ENCODE data around the gene ZNF146. TPM values are rescaled to one million over a fixed set of nuclear protein-coding genes. Genes with fewer than 3 reads are reported as not detected.
"Not testable (repeated sequence)": the region's sequence is repeated elsewhere in the genome, so short reads cannot be mapped to it uniquely, and the experiment has no call there.

The ZNF146 gene
- total and polyA plus RNA-seq, 8 donors: 9.3 to 35.2 (median 20.2) TPM

DNA sequence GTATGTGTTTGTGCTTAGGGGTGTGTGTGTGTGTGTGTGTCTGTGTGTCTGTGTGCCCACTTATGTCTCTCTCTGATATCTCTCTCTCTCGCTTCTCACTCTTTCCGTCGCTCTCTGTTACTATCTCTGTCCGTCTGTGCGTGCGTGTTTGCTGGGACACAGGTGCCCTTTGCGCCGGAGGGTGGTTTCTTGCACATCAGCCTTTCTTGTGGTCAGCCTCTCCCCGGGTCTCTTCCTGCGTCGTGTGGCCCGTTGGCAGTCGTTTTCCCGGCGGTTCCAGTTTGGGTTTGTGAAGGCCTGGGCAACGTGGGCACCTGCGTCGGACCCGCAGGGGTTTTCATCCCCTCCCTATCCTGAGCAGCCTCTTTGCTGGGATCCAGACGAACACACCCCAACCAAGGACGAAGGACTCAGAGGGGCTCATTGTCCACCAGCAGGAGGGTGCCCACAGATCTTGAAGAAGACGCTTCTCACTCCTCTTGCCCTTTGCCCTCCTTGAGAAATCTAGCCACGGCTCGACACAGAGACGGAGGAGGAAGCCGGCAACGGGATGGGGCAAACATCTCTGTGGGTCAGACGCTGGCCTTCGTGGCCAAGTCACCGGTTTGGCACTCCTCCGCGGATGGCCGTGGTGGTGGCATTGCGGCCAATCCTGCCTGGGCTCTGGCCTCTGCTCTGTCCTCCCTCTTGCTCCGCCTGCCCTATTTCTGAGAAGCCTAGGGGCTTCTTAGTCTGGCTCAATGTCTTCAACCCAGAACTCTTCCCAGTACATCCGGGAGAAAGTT, 52.3 kb downstream of the ZNF146 start:
- no peak for FAIRE-seq
- peak in 1 of 6 donors; percentile 32 for DNase-seq
- Histone ChIP-seq H3K4me1 (no peaks in the 10 kb centered on the region), H3K36me3 (no peaks in the 10 kb centered on the region), H3K27ac (no peak overlapping the region), H3K9me3 (no peaks in the 10 kb centered on the region), H3K27me3 (no peaks in the 10 kb centered on the region), H3K4me3 (no peak overlapping the region)
- 89 to 94% methylated on average over 36 of the region's 36 CpGs for WGBS, 2 donors
- intact Hi-C loops (cut with DNase I): no loop called here
- no peak for ATAC-seq
- TF ChIP-seq, protein P1, sequence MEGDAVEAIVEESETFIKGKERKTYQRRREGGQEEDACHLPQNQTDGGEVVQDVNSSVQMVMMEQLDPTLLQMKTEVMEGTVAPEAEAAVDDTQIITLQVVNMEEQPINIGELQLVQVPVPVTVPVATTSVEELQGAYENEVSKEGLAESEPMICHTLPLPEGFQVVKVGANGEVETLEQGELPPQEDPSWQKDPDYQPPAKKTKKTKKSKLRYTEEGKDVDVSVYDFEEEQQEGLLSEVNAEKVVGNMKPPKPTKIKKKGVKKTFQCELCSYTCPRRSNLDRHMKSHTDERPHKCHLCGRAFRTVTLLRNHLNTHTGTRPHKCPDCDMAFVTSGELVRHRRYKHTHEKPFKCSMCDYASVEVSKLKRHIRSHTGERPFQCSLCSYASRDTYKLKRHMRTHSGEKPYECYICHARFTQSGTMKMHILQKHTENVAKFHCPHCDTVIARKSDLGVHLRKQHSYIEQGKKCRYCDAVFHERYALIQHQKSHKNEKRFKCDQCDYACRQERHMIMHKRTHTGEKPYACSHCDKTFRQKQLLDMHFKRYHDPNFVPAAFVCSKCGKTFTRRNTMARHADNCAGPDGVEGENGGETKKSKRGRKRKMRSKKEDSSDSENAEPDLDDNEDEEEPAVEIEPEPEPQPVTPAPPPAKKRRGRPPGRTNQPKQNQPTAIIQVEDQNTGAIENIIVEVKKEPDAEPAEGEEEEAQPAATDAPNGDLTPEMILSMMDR (IDR thresholded peaks at IDR 0.05): no peak

DNA sequence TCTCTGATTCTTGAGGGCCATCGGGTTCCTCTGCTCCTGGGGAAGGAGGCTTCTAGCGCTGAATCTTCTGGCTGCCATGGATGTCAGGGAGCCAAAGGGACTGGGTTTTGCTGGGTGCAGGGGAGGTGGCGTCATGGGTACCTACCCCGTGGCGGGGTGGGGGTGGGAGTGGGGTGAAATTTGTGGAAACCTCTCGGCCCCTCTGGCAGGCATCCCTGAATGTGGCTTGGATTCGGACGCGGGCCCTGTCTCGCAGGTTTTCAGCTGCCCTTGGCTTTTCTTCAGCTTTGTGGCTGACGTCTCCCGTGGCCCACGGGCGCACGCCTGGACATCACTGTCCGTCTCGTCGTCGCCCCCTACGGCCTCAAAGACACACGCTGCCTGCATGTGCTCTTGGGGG, 53.2 kb downstream of the ZNF146 start:
- ATAC-seq; intact Hi-C loops (cut with DNase I); H3K4me1 ChIP-seq; H3K36me3 ChIP-seq; H3K4me3 ChIP-seq; H3K27ac ChIP-seq; DNase-seq; FAIRE-seq; H3K27me3 ChIP-seq; H3K9me3 ChIP-seq: not testable (repeated sequence)
- WGBS, 2 donors: 87 to 89% methylated on average over 21 of the region's 21 CpGs

DNA sequence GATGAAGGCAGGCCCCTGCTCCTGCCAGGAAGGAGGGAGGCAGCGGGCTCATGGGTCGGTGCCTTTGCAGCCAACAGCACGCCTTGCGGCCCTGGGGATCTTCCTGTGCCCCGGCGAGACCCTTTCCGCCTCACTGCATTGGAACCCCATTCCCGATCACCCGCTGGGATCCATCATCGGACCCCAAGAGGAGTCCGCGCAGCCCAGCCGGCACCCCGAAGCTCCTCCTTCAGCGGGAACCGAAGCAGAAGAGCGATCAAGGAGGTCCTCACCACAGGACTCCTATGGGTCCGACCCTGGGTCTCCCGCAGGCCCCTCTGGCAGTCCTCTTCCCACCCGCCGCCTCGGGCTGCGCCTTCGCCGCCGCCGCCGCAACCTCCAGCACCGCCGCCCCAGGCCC, 53.7 kb downstream of the ZNF146 start:
- H3K4me1 ChIP-seq; H3K36me3 ChIP-seq; ATAC-seq; H3K27me3 ChIP-seq; intact Hi-C loops (cut with DNase I); H3K4me3 ChIP-seq; H3K27ac ChIP-seq; H3K9me3 ChIP-seq; FAIRE-seq: not testable (repeated sequence)
- WGBS, 2 donors: 96 to 97% methylated on average over 6 to 10 of the region's 30 CpGs
- peak in 1 of 6 donors; percentile 36 for DNase-seq

DNA sequence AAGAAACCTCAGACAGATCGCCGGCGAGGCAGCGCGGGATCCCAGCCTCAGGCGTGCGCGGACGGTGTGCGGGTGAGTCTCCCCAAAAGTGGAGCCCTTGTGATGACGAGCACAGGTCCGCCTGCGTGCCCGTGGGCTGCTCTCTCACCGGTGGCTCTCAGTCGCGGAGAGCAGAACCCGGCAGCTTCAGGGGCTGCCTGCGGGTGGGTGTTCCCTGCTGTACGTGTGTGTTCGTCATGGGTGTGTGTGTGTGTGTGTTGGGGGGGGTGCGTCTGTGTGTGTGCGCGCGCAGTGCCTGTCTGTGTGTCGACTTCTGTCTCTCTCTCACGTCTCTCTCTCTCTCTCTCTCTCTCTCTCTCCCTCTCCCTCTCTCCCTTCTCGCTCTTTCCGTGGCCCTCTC, 54.4 kb downstream of the ZNF146 start:
- H3K4me3 ChIP-seq; H3K27me3 ChIP-seq; H3K36me3 ChIP-seq; H3K27ac ChIP-seq; ATAC-seq; FAIRE-seq; H3K4me1 ChIP-seq; H3K9me3 ChIP-seq; intact Hi-C loops (cut with DNase I): not testable (repeated sequence)
- DNase-seq: peak in 1 of 6 donors; percentile 44
- 79 to 94% methylated on average over 5 of the region's 29 CpGs for WGBS, 2 donors

Other genes starting within 250 kb of the ZNF146 start
- 10 to 100 TPM in 5 of 6 donors, 1 to 10 TPM in 1; 8.7 to 16.6 (median 10.8) TPM for gene SDHAF1, start 219.9 kb upstream of the ZNF146 start, total RNA-seq
- 10 to 100 TPM; 15.8 to 21.0 TPM for gene SDHAF1, start 219.9 kb upstream of the ZNF146 start, polyA plus RNA-seq
- 1 to 10 TPM; 2.6 to 5.9 (median 4.3) TPM for gene SYNE4, start 206.3 kb upstream of the ZNF146 start, total RNA-seq
- 10 to 100 TPM in 1 of 2 donors, 1 to 10 TPM in 1; 7.3 to 14.3 TPM for gene SYNE4, start 206.3 kb upstream of the ZNF146 start, polyA plus RNA-seq
- 10 to 100 TPM in 1 of 6 donors, 1 to 10 TPM in 5; 2.6 to 10.9 (median 4.9) TPM for gene ALKBH6, start 200.9 kb upstream of the ZNF146 start, total RNA-seq
- gene ALKBH6, start 200.9 kb upstream of the ZNF146 start, polyA plus RNA-seq: 10 to 100 TPM; 15.4 to 22.8 TPM
- gene CLIP3, start 182.2 kb upstream of the ZNF146 start, total RNA-seq: 1 to 10 TPM; 1.2 to 5.7 (median 2.5) TPM
- 1 to 10 TPM; 3.0 to 9.1 TPM for gene CLIP3, start 182.2 kb upstream of the ZNF146 start, polyA plus RNA-seq
- 1 to 10 TPM in 5 of 6 donors, under 1 TPM in 1; 0.88 to 2.7 (median 1.8) TPM for gene THAP8, start 160.8 kb upstream of the ZNF146 start, total RNA-seq
- 1 to 10 TPM; 3.0 to 3.2 TPM for gene THAP8, start 160.8 kb upstream of the ZNF146 start, polyA plus RNA-seq
- under 1 TPM; 0.12 to 0.47 (median 0.26) TPM for gene WDR62, start 160.2 kb upstream of the ZNF146 start, total RNA-seq
- gene WDR62, start 160.2 kb upstream of the ZNF146 start, polyA plus RNA-seq: under 1 TPM; 0.42 to 0.49 TPM
- not detected for gene OVOL3, start 104.0 kb upstream of the ZNF146 start, total RNA-seq
- gene OVOL3, start 104.0 kb upstream of the ZNF146 start, polyA plus RNA-seq: not detected
- 10 to 100 TPM; 29.8 to 40.6 (median 35.3) TPM for gene POLR2I, start 100.2 kb upstream of the ZNF146 start, total RNA-seq
- 10 to 100 TPM; 45.7 to 58.0 TPM for gene POLR2I, start 100.2 kb upstream of the ZNF146 start, polyA plus RNA-seq
- gene TBCB, start 99.6 kb upstream of the ZNF146 start, total RNA-seq: 10 to 100 TPM; 22.3 to 65.0 (median 32.3) TPM
- 100 to 1,000 TPM in 1 of 2 donors, 10 to 100 TPM in 1; 72.6 to 131 TPM for gene TBCB, start 99.6 kb upstream of the ZNF146 start, polyA plus RNA-seq
- 100 to 1,000 TPM; 124 to 273 (median 175) TPM for gene CAPNS1, start 75.0 kb upstream of the ZNF146 start, total RNA-seq
- gene CAPNS1, start 75.0 kb upstream of the ZNF146 start, polyA plus RNA-seq: 100 to 1,000 TPM; 260 to 271 TPM
- gene COX7A1, start 62.7 kb upstream of the ZNF146 start, total RNA-seq: 10 to 100 TPM in 5 of 6 donors, 1 to 10 TPM in 1; 4.1 to 25.3 (median 15.1) TPM
- 10 to 100 TPM; 13.6 to 31.0 TPM for gene COX7A1, start 62.7 kb upstream of the ZNF146 start, polyA plus RNA-seq
- 1 to 10 TPM; 2.1 to 3.5 (median 2.6) TPM for gene ZNF565, start 441 bp upstream of the ZNF146 start, total RNA-seq
- gene ZNF565, start 441 bp upstream of the ZNF146 start, polyA plus RNA-seq: 1 to 10 TPM; 2.4 to 2.8 TPM
- 1 to 10 TPM in 5 of 6 donors, under 1 TPM in 1; 0.88 to 5.3 (median 2.3) TPM for gene ZFP14, start 164.1 kb downstream of the ZNF146 start, total RNA-seq
- gene ZFP14, start 164.1 kb downstream of the ZNF146 start, polyA plus RNA-seq: 1 to 10 TPM; 1.3 to 2.0 TPM
- 1 to 10 TPM in 5 of 6 donors, under 1 TPM in 1; 0.79 to 3.8 (median 1.2) TPM for gene ZFP82, start 203.5 kb downstream of the ZNF146 start, total RNA-seq
- gene ZFP82, start 203.5 kb downstream of the ZNF146 start, polyA plus RNA-seq: 1 to 10 TPM; 1.1 to 2.7 TPM